Measurements from ENCODE around the gene ASB7.

GRCh38 chr15:100652116-100652515 is 49.7 kb downstream of the ASB7 start:
- TF ChIP-seq POLR2A (IDR thresholded peaks at IDR 0.05) (no peak), CTCF (IDR thresholded peaks at IDR 0.05 in 8 of 11, conservative IDR thresholded peaks at IDR 0.05 in 3 of 11) (no peak)
